ENCODE measurements around the gene OSTM1.

Gene OSTM1

GRCh38 chr6:108100003-108100402 lies 25.5 kb upstream of the OSTM1 start:
- no peak for DNase-seq (ENCODE audit: low read depth in 2 of 2)

DNA sequence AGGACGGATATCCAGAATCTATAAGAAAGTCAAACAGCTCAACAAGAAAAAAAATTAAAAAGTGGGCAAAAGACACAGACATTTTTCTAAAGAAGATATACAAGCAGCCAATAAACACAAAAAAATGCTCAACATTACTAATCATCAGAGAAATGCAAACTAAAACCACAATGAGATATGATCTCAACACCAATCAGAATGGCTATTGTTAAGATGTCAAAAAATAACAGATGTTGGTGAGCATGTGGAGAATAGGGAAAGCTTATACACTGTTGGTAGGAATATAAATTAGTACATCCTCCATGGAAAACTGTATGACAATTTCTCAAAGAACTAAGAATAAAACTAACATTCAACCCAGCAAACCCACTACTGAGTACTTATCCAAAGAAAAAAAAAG lies 23.3 kb upstream of the OSTM1 start:
- no peak for DNase-seq (ENCODE audit: low read depth in 2 of 2)

DNA sequence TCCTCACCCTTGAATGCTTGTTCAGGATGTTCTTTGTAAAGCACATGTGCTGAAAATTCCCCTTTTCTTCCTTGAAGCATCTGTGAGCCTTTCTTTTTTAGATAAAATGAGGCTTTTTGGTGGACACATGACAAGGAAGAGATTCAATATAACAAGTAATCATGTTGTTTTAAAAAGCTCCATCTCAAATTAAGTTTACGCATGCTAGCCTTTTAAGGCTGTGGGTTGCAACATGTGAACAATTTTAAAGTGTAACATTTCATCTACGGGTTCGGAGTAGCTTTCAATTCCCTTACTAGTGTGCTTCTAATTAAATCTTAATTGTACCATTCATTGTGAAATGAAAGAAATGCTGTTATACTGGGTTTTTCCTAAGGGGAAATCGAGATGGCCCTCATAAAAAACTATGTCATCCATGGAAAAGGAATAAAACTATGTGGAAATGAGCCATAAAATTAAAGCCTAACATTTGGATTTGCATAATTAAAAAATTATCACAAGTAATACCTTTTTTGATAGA lies 19.3 kb upstream of the OSTM1 start:
- no peak for DNase-seq (ENCODE audit: low read depth in 2 of 2)

DNA sequence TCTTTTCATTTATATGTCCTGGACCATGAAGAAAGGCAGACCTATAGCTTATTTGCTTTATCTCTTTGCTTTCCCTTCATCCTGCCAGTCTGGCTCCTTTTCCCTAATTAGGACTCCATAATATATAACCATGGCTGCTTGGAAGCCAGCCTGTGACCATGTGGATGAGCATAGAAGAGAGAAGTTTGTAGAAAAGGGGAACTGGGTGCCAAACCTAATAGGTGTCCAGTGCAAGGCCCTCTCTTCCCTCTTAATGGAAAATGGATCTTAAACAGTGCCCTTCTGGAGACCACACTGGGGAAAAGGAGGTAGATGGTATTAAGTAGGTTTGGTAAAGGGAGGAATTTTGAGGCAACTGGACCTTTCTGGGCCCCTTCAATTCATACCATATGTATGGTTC lies 16.7 kb upstream of the OSTM1 start:
- no peak for DNase-seq (ENCODE audit: low read depth in 2 of 2)

- no peak for DNase-seq (ENCODE audit: low read depth in 2 of 2)
Observed at GRCh38 chr6:108083349-108083748, 8.8 kb upstream of the OSTM1 start.

DNA sequence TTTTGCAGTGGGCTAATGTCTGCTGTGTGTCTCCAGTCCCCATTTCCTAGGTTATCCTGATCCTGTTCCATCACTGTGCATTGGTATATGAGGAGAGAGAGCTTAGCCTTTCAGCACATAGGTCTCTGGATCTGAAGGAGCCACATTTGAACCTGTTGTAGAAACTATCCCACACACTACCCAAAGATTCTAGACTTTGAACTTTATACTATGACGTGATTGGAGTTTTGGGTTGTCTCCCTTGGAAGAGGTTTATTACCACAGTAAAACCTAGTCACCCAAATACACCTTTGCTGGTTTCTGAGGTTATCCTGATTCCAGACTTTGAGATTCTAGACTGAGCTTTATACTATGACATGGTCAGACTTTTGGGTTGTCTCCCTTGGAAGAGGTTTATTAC lies 8.0 kb upstream of the OSTM1 start:
- DNase-seq (ENCODE audit: low read depth in 2 of 2), result no peak

GRCh38 chr6:108080010-108080780 lies 5.7 kb upstream of the OSTM1 start:
- no peak for DNase-seq (ENCODE audit: low read depth in 2 of 2)

GRCh38 chr6:108078191-108078590 lies 3.6 kb upstream of the OSTM1 start:
- no peak for DNase-seq (ENCODE audit: low read depth in 2 of 2)

- peak in 1 of 2 experiments; percentile 3 for DNase-seq (ENCODE audit: low read depth in 2 of 2)
Observed at GRCh38 chr6:108074057-108074358, 533 bp downstream of the OSTM1 start.

GRCh38 chr6:108071736-108072276 lies 2.7 kb downstream of the OSTM1 start:
- DNase-seq (ENCODE audit: low read depth in 2 of 2), result no peak

GRCh38 chr6:108068618-108069017 lies 5.9 kb downstream of the OSTM1 start:
- DNase-seq (ENCODE audit: low read depth in 2 of 2), result no peak

- DNase-seq (ENCODE audit: low read depth in 2 of 2), result no peak
Observed at GRCh38 chr6:108068182-108068581, 6.4 kb downstream of the OSTM1 start.

DNA sequence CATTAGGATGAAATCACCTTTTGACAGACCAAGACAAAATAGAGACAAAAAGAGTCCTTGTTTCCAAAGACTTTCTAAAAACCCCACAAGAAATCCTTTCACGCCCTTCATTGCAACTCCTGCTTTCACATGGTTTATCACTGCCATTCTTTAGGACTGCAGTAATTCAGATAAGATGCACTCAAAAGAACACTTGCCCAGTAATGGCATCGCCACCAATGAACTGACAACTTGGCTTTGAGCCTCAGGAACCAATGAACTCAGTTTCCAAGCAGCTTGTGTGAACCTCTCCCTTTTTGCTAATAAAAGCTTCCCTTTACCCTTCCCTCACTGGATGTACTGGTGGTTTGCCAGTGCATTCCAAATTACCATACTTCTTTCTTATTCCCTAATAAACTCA lies 21.8 kb downstream of the OSTM1 start:
- no peak for DNase-seq (ENCODE audit: low read depth in 2 of 2)

DNA sequence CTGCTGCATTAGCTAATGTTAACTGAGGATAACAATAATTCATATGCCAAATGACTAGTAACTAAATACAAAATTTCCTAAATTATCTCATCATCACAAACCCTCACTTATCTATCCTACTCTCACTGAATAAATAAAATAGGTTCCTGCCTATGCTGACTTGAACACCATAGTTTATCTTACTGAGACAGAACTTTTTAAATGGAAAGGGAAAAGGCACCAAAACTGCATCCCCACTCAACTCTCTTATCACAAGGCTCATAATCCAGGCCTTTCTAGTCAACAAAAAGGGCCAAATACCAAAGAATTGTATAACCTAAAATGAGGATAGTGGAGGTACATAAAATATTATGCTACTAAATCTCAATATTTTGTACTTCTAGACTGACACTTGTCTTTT lies 23.1 kb downstream of the OSTM1 start:
- DNase-seq (ENCODE audit: low read depth in 2 of 2), result no peak

DNA sequence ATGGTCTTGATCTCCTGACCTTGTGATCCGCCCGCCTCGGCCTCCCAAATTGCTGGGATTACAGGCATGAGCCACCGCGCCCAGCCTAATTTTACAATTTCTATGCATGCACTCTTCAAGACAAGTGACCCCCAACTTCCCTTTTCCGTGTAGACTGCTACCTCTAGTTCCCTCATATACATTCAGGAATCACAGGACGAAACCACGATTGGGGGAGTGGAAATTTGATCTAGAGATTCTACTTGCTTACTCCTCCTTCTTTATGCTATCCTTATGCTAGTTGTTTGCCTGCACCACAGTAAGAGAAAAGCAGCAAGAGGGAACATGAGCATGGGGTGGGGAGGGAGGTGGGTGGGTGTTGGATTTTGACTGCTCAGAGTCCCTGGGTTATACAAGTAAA lies 34.9 kb downstream of the OSTM1 start:
- no peak for DNase-seq (ENCODE audit: low read depth in 2 of 2)

DNA sequence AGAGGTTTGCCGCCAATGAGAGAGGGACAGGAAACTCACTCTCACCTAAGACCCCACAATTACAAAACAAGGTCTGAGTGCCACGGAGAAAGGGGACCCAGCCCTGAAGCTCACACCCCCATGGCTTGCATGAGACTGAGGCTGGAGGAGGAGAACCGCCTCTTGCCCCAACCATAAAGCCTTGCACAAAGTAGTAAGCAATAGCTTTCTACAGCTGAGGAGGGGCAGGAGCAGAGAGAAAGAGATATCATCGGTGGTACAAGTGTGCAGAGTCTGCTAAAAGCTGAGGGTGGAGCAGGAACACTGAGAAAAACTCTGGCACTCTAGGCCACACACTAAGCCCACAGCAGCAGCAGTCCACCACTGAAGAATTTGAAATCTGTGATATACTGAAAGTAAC lies 37.7 kb downstream of the OSTM1 start:
- no peak for DNase-seq (ENCODE audit: low read depth in 2 of 2)

GRCh38 chr6:108031968-108032367 lies 42.6 kb downstream of the OSTM1 start:
- DNase-seq (ENCODE audit: low read depth in 2 of 2), result no peak

DNA sequence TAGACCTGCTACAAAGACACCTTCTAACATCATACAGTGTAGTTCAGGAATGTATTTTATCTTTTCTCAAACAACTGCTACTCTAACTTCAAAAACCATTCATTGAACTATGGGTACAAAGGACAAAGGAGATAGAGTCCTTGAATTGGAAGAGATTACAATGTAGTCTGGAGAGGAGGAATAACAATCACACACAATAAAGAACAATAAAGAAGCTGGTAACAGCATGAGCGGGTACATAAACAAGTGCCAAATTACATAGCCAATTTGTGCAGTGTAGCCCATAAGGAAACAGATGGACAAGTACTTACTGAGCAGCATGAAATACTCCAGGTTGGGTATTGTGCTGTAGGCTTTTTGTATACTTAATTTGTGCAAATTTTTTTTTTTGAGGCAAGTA lies 44.3 kb downstream of the OSTM1 start:
- DNase-seq (ENCODE audit: low read depth in 2 of 2), result no peak

DNA sequence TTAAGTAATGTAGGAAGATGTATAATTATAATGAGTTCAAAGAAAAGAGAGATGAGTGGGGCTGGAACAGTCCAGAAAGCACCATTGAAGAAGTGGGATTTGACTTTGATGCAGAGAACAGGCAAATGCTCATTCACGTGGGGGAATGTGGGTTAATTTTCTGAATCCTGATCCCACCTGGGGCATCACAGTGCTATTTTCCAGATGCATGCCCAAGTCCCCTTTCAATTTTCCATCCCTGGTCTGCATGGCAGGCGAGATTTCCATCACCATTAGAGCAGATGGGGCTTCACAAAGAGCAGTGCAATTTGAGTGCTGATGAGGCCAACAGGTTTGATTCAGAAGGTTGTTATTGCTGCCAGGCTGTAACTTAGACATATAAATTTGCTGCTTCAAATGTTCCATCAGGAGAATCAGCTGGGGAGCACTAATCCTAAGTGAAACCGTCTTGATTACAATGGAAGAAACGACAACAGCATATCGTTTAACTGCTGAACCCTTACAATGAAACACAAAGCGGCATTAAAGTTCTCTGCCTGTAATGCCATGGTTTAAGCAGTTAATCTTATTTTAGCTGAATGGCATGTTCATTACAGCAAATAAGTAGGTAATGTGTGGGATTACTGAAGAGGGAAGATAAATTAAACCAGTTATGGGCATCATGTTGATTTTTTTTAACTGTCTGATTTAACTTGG lies 45.2 kb downstream of the OSTM1 start:
- no peak for DNase-seq (ENCODE audit: low read depth in 2 of 2)

- no peak for DNase-seq (ENCODE audit: low read depth in 2 of 2)
Observed at GRCh38 chr6:108027594-108027993, 46.9 kb downstream of the OSTM1 start.

- no peak for DNase-seq (ENCODE audit: low read depth in 2 of 2)
Observed at GRCh38 chr6:108027056-108027455, 47.5 kb downstream of the OSTM1 start.

DNA sequence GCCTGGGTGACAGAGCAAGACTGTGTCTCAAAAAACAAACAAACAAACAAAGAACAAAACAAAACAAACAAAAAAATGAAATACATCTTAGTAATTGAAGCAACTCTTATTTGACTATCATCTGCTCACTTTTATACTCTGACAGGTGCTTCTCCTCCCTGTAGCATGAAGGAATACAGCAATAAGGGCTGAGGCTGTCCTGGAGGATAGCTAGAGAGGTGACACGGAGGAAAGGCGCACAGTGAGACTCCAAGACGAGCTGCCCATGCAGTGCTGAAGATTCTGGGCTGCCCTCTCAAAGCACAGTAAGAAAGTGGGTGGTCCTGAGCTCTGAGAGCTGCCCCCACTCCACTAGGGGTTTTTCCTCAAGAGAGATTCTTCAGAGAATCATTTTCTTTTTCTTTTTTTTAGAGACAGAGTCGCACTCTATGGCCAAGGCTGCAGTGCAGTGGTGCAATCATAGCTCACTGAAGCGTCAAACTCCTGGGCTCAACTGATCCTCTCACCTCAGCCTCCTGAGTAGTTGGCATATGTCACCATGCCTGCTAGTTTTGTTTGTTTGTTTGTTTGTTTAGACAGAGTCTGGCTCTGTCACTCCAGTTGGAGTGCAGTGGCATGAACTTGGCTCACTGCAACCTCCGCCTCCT lies 50.0 kb downstream of the OSTM1 start:
- DNase-seq (ENCODE audit: low read depth in 2 of 2), result no peak

Measured in stimulated activated CD4-positive, alpha-beta T cell treated with anti-CD3 and anti-CD28 coated beads, Interleukin-12 subunit alpha, Interleukin-12 subunit beta, amount 100 ng/mL, for 24 hours (primary cell).